ENCODE results near the gene DMD. TPM values are rescaled to one million over a fixed set of nuclear protein-coding genes. Genes with fewer than 3 reads are reported as not detected.

DMD gene
- total RNA-seq, 6 experiments from 2014 or later: 18.7 to 43.4 (median 32.9) TPM

DNA sequence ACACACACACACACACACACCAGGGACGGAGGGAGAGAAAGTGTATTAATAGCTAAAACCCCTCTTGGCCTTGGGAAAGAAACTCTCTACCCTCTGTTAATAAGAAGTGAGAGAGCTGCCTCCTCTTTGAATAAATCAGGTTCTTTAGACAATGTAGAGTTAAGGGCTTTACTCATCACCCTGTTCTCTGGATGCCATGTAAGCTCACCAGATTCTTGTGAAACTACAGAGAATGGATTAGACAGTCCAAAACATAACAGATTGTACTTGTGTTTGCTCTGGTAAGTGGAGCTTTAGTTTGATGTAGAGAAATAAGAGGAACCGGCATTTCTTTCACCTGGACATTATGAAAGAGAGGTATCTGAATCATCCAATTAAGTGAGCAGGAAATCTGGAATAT, 263.2 kb downstream of the DMD start:
- intact Hi-C loops (cut with DNase I): no loop called here
- TF ChIP-seq POLR2A (IDR thresholded peaks at IDR 0.05) (no peak), CTCF (IDR thresholded peaks at IDR 0.05) (no peak)
- WGBS (ENCODE audit: insufficient coverage, low coverage, low lambda C conversion rate, missing lambda C conversion rate): 47% methylated on average over 2 of the region's 2 CpGs

DNA sequence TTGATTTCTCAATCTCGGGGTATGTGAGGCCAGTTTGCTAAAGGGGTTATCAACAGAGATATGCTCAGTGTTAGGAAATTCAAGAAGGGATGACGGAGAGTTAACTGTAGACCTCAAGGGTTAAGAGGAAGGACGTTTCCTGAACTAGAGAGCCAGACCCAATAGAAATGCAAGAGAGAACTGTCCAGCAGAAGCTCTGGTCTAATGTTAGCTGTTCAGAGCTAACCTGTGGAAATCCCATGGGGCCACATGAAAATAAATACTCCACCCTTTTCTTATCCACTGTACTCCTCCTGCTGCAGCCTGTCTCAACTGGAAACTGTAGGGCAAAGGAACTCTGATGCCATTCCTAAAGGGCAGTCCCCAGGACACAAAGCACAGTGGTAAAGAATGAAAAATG, 274.3 kb downstream of the DMD start:
- Histone ChIP-seq H3K27me3 (no peaks in the 10 kb centered on the region), H3K27ac (no peak overlapping the region), H3K4me3 (no peak overlapping the region), H3K9me3 (no peaks in the 10 kb centered on the region), H3K36me3 (no peaks in the 10 kb centered on the region), H3K4me1 (no peaks in the 10 kb centered on the region)
- DNase-seq: no peak
- no peak for ATAC-seq
- WGBS (ENCODE audit: insufficient coverage, low coverage, low lambda C conversion rate, missing lambda C conversion rate): 16% methylated on average over 3 of the region's 3 CpGs
- intact Hi-C loops (cut with DNase I): no loop called here
- TF ChIP-seq POLR2A (IDR thresholded peaks at IDR 0.05) (no peak), CTCF (IDR thresholded peaks at IDR 0.05) (no peak)

More for the DNA sequence above, 263.2 kb downstream of the DMD start:
- Histone ChIP-seq H3K9me3 (no peaks in the 10 kb centered on the region), H3K36me3 (no peaks in the 10 kb centered on the region), H3K4me1 (no peaks in the 10 kb centered on the region), H3K27me3 (no peaks in the 10 kb centered on the region), H3K27ac (no peak overlapping the region), H3K4me3 (no peak overlapping the region)
- ATAC-seq (no peak), DNase-seq (no peak)

GRCh38 chrX:32933548-32933947, 277.8 kb downstream of the DMD start:
- Histone ChIP-seq H3K27ac (no peak overlapping the region), H3K4me3 (no peak overlapping the region), H3K36me3 (no peaks in the 10 kb centered on the region), H3K9me3 (no peaks in the 10 kb centered on the region), H3K27me3 (no peaks in the 10 kb centered on the region), H3K4me1 (no peaks in the 10 kb centered on the region)
- intact Hi-C loops (cut with DNase I): no loop called here
- ATAC-seq (no peak), DNase-seq (no peak)
- 28% methylated on average over 5 of the region's 5 CpGs for WGBS (ENCODE audit: insufficient coverage, low coverage, low lambda C conversion rate, missing lambda C conversion rate)
- TF ChIP-seq CTCF (IDR thresholded peaks at IDR 0.05): no peak
- TF ChIP-seq POLR2A (IDR thresholded peaks at IDR 0.05): no peak

DNA sequence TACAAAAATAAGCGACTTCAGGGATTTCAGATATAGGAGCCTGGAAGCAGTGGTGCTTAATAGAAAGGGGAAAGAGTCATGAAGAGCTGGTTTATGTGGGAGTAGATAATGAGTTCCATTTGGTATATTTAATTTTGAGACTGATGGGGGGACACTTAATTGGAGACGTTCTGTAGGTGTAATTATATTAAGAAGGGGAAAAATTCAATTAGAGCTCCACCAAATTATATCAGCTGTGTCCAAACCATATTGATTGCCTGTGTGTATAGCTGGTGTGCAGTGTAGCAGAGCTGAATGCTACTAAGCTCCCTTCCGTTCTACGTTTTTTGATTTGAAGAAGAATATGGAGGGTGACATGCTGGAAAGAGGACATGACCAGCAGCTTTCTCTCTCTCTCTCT, 282.3 kb downstream of the DMD start:
- Histone ChIP-seq H3K4me1 (no peaks in the 10 kb centered on the region), H3K27ac (no peak overlapping the region), H3K4me3 (no peak overlapping the region), H3K9me3 (no peaks in the 10 kb centered on the region), H3K36me3 (no peaks in the 10 kb centered on the region), H3K27me3 (no peaks in the 10 kb centered on the region)
- DNase-seq (no peak), ATAC-seq (no peak)
- intact Hi-C loops (cut with DNase I): no loop called here
- TF ChIP-seq POLR2A (IDR thresholded peaks at IDR 0.05): no peak
- TF ChIP-seq CTCF (IDR thresholded peaks at IDR 0.05): no peak
- WGBS (ENCODE audit: insufficient coverage, low coverage, low lambda C conversion rate, missing lambda C conversion rate): 27% methylated on average over 4 of the region's 4 CpGs

DNA sequence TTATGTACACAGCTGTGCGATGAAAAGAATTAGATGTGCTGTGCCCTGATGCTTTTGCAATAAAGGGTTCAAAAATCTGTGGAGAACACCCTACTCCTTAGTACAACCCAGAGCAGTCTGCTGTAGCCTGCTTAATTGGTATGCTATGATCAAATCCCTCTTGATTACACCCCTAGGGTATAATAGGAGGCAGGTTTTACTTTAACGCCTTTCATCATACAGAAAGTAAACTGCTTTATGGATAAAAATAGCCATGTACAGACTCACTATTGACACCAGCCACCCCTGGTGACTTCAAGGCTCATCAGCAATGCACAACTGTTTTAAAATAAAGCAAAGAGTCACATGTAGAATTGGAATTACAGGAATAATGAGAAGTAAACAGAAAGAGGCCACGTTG, 315.3 kb downstream of the DMD start:
- Histone ChIP-seq H3K4me1 (no peaks in the 10 kb centered on the region), H3K4me3 (no peak overlapping the region), H3K27ac (no peak overlapping the region), H3K36me3 (no peaks in the 10 kb centered on the region), H3K27me3 (no peaks in the 10 kb centered on the region), H3K9me3 (no peaks in the 10 kb centered on the region)
- ATAC-seq (no peak), DNase-seq (no peak)
- TF ChIP-seq POLR2A (IDR thresholded peaks at IDR 0.05): no peak
- TF ChIP-seq CTCF (IDR thresholded peaks at IDR 0.05): no peak
- WGBS (ENCODE audit: insufficient coverage, low coverage, low lambda C conversion rate, missing lambda C conversion rate): 43% methylated on average over 3 of the region's 3 CpGs
- intact Hi-C loops (cut with DNase I): no loop called here
